ENCODE results near the gene MAN2B1. TPM values are rescaled to one million over a fixed set of nuclear protein-coding genes. Genes with fewer than 3 reads are reported as not detected.
A peak's percentile ranks its signal among the peaks of the same experiment; 100 is the strongest.
"Not testable (repeated sequence)": the region's sequence is repeated elsewhere in the genome, so short reads cannot be mapped to it uniquely, and the experiment has no call there.

The MAN2B1 gene
- total RNA-seq, 1 experiment from 2014 or later = 37.5 TPM

DNA sequence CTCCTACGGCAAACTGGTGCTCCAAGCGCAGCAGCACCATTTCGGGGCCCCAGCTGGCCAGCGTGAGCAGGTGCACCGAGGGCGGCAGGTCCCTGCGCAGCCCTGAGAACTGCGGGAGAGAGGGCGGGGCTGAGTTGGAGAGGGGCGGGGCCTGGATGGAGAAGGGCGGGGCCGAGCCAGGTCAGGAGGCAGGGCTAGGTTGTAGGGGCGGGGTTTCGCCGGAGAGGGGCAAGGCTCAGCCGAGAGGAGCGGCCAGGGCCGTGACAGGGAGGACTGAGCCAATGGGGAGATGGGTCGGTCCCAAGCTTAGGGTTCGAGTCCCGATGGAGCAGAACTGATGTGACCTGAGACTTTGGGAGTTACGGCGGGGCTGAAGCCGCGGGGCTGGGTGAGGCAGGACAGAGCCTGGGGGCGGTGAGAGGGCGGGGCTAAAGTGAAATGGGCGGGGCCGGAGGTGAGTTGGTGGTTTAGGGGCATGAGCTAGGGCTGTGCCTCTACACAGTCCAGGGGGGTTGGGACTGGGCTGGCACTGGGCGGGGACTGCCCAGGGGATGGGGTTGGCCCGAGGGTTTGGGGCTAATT, 19.0 kb downstream of the MAN2B1 start:
- Histone ChIP-seq H3K36me3 (peaks cover 3% of the 10 kb centered on the region), H3K27me3 (no peaks in the 10 kb centered on the region), H3K4me3 (no peak overlapping the region), H3K9me3 (no peaks in the 10 kb centered on the region)
- DNase-seq = no peak

- Histone ChIP-seq H3K4me3 (no peak overlapping the region), H3K36me3 (peaks cover 3% of the 10 kb centered on the region), H3K9me3 (no peaks in the 10 kb centered on the region), H3K27me3 (no peaks in the 10 kb centered on the region)
- no peak for DNase-seq
These were observed 19.5 kb downstream of the MAN2B1 start for GRCh38 chr19:12647047-12647446.

GRCh38 chr19:12646551-12646950, 20.0 kb downstream of the MAN2B1 start:
- Histone ChIP-seq H3K4me3 (no peak overlapping the region), H3K36me3 (peaks cover 3% of the 10 kb centered on the region), H3K9me3 (no peaks in the 10 kb centered on the region), H3K27me3 (no peaks in the 10 kb centered on the region)
- DNase-seq = no peak

DNA sequence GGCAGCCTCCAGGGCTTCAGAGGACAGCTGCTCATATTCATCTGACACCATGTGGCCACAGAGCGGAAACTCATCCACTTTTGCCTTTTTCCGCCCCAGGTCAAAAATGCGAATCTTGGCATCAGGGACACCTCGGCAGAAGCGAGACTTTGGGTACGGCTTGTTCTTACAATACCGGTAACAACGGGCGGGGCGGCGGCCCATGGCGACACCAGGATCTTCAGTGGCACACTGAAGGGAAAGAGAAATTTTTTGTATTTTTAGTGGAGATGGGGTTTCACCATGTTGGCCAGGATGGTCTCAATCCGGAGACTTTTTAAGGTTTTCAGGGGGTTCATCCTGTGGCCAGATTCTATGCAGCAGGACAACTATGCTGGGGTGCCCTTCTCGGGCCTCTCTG, 22.8 kb downstream of the MAN2B1 start:
- H3K27me3 ChIP-seq, DNase-seq, H3K36me3 ChIP-seq, H3K4me3 ChIP-seq, H3K9me3 ChIP-seq: not testable (repeated sequence)

DNA sequence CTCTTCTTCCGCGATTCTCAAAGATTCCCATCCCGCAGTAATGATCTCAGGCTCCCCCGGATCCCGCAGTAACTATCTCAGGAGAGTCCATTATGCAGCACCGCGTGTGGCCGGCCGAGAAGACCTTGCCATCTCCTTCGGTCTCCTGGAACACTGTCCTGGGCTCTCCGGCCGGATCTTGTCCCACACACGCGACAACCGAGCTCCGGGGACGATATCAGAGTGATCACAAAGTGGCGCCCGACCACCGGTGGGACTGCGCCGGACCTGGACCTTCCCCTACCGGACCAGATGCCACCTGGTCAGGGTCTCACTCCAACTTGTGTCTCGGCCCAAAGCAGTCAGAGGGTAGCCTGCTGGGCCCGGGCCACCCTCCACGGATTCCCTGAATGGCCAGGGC, 24.0 kb downstream of the MAN2B1 start:
- Histone ChIP-seq H3K36me3 (no peaks in the 10 kb centered on the region), H3K9me3 (peaks cover 4% of the 10 kb centered on the region), H3K4me3 (no peak overlapping the region), H3K27me3 (no peaks in the 10 kb centered on the region)
- no peak for DNase-seq

GRCh38 chr19:12641456-12641855, 25.1 kb downstream of the MAN2B1 start:
- no peak for DNase-seq
- H3K27me3 ChIP-seq = no peaks in the 10 kb centered on the region
- no peaks in the 10 kb centered on the region for H3K36me3 ChIP-seq
- H3K9me3 ChIP-seq = peaks cover 4% of the 10 kb centered on the region
- H3K4me3 ChIP-seq = no peak overlapping the region

- H3K9me3 ChIP-seq = peaks cover 4% of the 10 kb centered on the region
- H3K36me3 ChIP-seq = no peaks in the 10 kb centered on the region
- no peaks in the 10 kb centered on the region for H3K27me3 ChIP-seq
- H3K4me3 ChIP-seq = no peak overlapping the region
- peak; percentile 70 for DNase-seq
These were observed 26.5 kb downstream of the MAN2B1 start for GRCh38 chr19:12639901-12640613.

DNA sequence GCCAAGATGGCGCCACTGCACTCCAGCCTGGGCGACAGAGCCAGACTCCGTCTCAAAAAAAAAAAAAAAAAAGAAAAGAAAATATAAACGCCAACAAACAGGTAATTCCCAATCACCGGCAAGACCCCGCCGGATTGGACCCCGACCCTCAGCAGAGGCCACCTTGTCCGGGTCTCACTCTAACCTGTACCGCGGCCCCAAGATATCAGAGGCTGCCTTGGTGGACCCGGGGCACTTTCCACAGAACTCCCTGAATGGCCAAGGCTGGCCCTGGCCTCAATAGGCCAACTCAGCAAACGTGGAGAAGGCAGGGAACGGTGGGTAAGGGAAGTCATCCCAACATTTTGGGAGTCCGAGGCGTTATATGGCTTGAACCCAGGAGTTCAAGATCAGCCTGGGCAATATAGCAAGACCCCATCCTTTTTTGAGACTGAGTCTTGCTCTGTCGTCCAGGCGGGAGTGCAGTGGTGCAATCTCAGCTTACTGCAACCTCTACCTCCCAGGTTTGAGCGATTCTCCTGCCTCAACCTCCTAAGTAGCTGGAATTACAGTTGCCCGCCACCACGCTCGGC, 27.8 kb downstream of the MAN2B1 start:
- no peaks in the 10 kb centered on the region for H3K36me3 ChIP-seq
- no peaks in the 10 kb centered on the region for H3K27me3 ChIP-seq
- peaks cover 4% of the 10 kb centered on the region for H3K9me3 ChIP-seq
- no peak for DNase-seq
- H3K4me3 ChIP-seq = no peak overlapping the region

DNA sequence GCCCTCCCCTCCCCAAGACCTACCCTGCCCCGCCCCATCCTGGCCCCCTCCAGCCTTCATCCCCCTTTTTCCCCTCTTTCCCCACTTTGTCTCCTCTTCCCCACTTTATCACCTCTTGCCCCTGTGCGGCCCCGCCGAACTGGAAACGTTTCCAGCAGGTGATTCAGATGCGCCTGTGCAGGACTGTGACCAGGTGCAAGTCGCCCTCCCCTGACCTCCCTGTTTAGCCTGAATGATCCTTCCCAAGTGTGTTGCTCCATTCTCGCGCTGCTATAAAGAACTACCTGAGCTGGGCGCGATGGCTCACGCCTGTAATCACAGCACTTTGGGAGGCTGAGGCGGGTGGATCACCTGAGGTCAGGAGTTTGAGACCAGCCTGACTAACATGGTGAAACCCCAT, 29.9 kb downstream of the MAN2B1 start:
- peaks cover 1% of the 10 kb centered on the region for H3K36me3 ChIP-seq
- H3K9me3 ChIP-seq = peaks cover 4% of the 10 kb centered on the region
- no peak overlapping the region for H3K4me3 ChIP-seq
- DNase-seq = no peak
- no peaks in the 10 kb centered on the region for H3K27me3 ChIP-seq

DNA sequence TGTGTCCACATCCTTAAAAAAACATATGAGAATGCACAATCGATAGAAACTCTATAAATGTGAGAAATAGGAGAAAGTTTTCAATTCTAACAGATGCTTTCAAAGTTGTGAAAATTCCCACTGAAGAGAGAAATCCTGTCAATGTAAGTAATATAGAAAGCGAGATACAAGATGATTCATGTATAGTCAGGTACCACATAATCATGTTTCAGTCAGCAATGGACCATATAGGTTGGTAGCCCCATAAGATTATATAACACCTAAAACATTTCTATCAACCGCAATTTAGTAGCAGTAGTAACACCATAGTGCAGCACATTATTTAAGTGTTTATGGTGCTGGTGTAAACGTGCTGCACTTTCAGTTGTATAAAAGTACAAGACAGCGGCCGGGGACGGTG, 37.3 kb downstream of the MAN2B1 start:
- no peak for DNase-seq
- Histone ChIP-seq H3K4me3 (no peak overlapping the region), H3K36me3 (peaks cover 75% of the 10 kb centered on the region), H3K27me3 (no peaks in the 10 kb centered on the region), H3K9me3 (peaks cover 60% of the 10 kb centered on the region)

GRCh38 chr19:12628040-12629022, 38.2 kb downstream of the MAN2B1 start:
- H3K9me3 ChIP-seq = peaks cover 66% of the 10 kb centered on the region
- DNase-seq = no peak
- peaks cover 84% of the 10 kb centered on the region for H3K36me3 ChIP-seq
- H3K4me3 ChIP-seq = no peak overlapping the region
- H3K27me3 ChIP-seq = no peaks in the 10 kb centered on the region

- Histone ChIP-seq H3K4me3 (no peak overlapping the region), H3K36me3 (peaks cover 95% of the 10 kb centered on the region), H3K27me3 (no peaks in the 10 kb centered on the region), H3K9me3 (peaks cover 75% of the 10 kb centered on the region)
- DNase-seq = no peak
These were observed 39.6 kb downstream of the MAN2B1 start for GRCh38 chr19:12626958-12627357.

GRCh38 chr19:12623361-12624031, 43.0 kb downstream of the MAN2B1 start:
- no peak overlapping the region for H3K4me3 ChIP-seq
- no peaks in the 10 kb centered on the region for H3K27me3 ChIP-seq
- H3K36me3 ChIP-seq = peaks cover 91% of the 10 kb centered on the region
- DNase-seq = no peak
- peaks cover 80% of the 10 kb centered on the region for H3K9me3 ChIP-seq

DNA sequence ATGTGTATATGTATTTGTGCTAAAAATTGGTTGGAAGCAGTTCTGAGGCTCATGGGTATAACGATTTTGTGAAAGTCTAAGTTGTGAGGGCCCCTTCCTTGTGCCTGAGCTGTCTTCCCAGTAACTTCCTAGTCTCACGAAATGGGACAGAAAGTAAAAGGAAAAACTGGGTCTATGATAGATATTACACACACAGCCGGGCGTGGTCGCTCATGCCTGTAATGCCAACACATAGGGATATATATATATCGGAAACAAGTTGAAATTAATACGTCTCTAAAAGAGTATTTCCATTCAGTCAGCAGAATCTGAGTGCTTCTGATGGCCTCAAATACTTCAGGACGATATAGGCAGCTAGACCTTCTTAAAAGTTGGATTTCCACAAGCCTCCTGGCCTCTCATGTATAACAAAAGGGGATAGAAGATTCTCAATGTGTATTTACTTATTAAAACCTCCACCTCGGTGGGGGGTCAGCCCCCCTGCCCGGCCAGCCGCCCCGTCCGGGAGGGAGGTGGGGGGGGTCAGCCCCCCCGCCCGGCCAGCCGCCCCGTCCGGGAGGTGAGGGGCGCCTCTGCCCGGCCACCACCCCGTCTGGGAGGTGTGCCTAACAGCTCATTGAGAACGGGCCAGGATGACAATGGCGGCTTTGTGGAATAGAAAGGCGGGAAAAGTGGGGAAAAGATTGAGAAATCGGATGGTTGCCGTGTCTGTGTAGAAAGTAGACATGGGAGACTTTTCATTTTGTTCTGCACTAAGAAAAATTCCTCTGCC, 45.1 kb downstream of the MAN2B1 start:
- not testable (repeated sequence) for H3K27me3 ChIP-seq, DNase-seq, H3K4me3 ChIP-seq
- peaks cover 68% of the 10 kb centered on the region for H3K9me3 ChIP-seq
- peaks cover 87% of the 10 kb centered on the region for H3K36me3 ChIP-seq

DNA sequence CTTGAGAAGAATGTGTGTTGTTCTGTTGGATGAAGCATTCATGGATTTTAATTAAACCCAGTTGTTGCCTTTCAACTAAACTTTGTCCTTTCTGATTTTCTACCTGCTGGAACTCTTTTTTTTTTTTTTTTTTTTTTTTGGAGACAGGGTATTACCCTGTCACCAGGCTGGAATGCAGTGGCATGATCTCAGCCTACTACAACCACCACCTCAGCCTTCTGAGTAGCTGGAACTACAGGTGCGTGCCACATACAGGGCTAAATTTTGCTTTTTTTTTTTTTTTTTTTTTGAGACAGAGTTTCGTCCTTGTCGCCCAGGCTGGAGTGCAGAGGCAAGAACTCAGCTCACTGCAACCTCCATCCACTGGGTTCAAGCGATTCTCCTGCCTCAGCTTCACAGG, 48.9 kb downstream of the MAN2B1 start:
- Histone ChIP-seq H3K9me3 (peaks cover 36% of the 10 kb centered on the region), H3K4me3 (no peak overlapping the region), H3K27me3 (no peaks in the 10 kb centered on the region), H3K36me3 (peaks cover 84% of the 10 kb centered on the region)
- DNase-seq = no peak

- Histone ChIP-seq H3K4me3 (peak overlapping the region; percentile 95), H3K27me3 (no peaks in the 10 kb centered on the region), H3K36me3 (peaks cover 70% of the 10 kb centered on the region), H3K9me3 (no peaks in the 10 kb centered on the region; the same call in 1 of the 2 replicates)
- DNase-seq = peak; percentile 90
These were observed 55.2 kb downstream of the MAN2B1 start for GRCh38 chr19:12611361-12611699.

Data from MG63 (cell line).